K562 (cell line): Measurements from ENCODE around the gene AQP9. TPM values are rescaled to one million over a fixed set of nuclear protein-coding genes. Genes with fewer than 3 reads are reported as not detected.

Experiments
- ADNP ChIP-seq: fragments of 200-800 bp; sonication (Bioruptor generic); IDR thresholded peaks from 2 replicates; pipeline ENCODE4 v1.6.1; 2016; ENCODE audit warnings: missing genetic modification characterization, missing compliant biosample characterization
- CBFA2T2 ChIP-seq: fragments of 450-650 bp; conservative IDR thresholded peaks from 2 replicates; pipeline ENCODE4 v1.6.1; 2017; ENCODE audit warnings: mild to moderate bottlenecking
- EHMT2 ChIP-seq: fragments of 450-650 bp; IDR thresholded peaks from 2 replicates; pipeline ENCODE4 v1.6.1; 2018; ENCODE audit warnings: antibody characterized with exemption
- ETS2 ChIP-seq: IDR thresholded peaks from 2 replicates; pipeline ENCODE4 v1.6.1; 2016; ENCODE audit warnings: borderline replicate concordance, missing genetic modification characterization, mild to moderate bottlenecking, moderate library complexity, missing compliant biosample characterization; ENCODE audit not compliant: poor library complexity, severe bottlenecking
- GABPA ChIP-seq: fragments of 200-800 bp; sonication (Bioruptor generic); conservative IDR thresholded peaks from 2 replicates; pipeline ENCODE4 v1.6.1; 2016; ENCODE audit warnings: low read depth, missing genetic modification characterization, missing compliant biosample characterization
- GABPB2 ChIP-seq: fragments of 250-450 bp; sonication (Bioruptor Pico); conservative IDR thresholded peaks from 2 replicates; pipeline ENCODE4 v1.5.1; 2021; ENCODE audit warnings: mild to moderate bottlenecking
- HDAC1 ChIP-seq, 2 experiments: fragments of 450-650 bp; IDR thresholded peaks; 2 replicates each; pipeline ENCODE4 v1.6.1; 2016 to 2017; ENCODE audit warnings: inconsistent platforms in 1 of 2, mild to moderate bottlenecking in 1 of 2, moderate library complexity in 1 of 2
- HMG20A ChIP-seq: fragments of 450-650 bp; formaldehyde crosslinking; conservative IDR thresholded peaks from 2 replicates; pipeline ENCODE4 v1.4.0; 2020; ENCODE audit warnings: mild to moderate bottlenecking, mixed read lengths
- IRF2 ChIP-seq: sonication (generic); formaldehyde crosslinking; IDR thresholded peaks from 2 replicates; pipeline ENCODE4 v1.8.1; 2022; ENCODE audit warnings: mild to moderate bottlenecking, missing genetic modification reagents
- IRF9 ChIP-seq: fragments of 450-650 bp; IDR thresholded peaks from 2 replicates; pipeline ENCODE4 v1.6.1; 2016; ENCODE audit warnings: missing biosample characterization, missing genetic modification characterization
- NFATC3 ChIP-seq: fragments of 450-650 bp; IDR thresholded peaks from 2 replicates; pipeline ENCODE4 v1.6.1; 2017; ENCODE audit warnings: mild to moderate bottlenecking
- NR4A1 ChIP-seq, 2 experiments: fragments of 250-450 bp in 1 of 2; fragments of 450-650 bp in 1 of 2; sonication (Bioruptor Pico) in 1 of 2; IDR thresholded peaks; 2 replicates each; pipeline versions ENCODE4 v1.4.0 to v1.6.1; 2016 to 2020; ENCODE audit warnings: mild to moderate bottlenecking in 2 of 2, missing compliant biosample characterization in 1 of 2, missing genetic modification characterization in 1 of 2, moderate library complexity in 1 of 2
- POLR2AphosphoS5 ChIP-seq: IDR thresholded peaks from 2 replicates; pipeline ENCODE4 v1.6.1; 2011; ENCODE audit warnings: mild to moderate bottlenecking, low read depth, low read length, moderate library complexity; ENCODE audit not compliant: control insufficient read depth, insufficient read depth
- PTTG1 ChIP-seq: fragments of 450-650 bp; IDR thresholded peaks from 2 replicates; pipeline ENCODE4 v1.6.1; 2016; ENCODE audit warnings: low read depth, mild to moderate bottlenecking, missing genetic modification characterization, missing compliant biosample characterization
- SIN3B ChIP-seq: fragments of 450-650 bp; IDR thresholded peaks from 2 replicates; pipeline ENCODE4 v1.6.1; 2017; ENCODE audit warnings: low read depth, mild to moderate bottlenecking, moderate library complexity
- TEAD4 ChIP-seq, 2 experiments: sonication (generic) in 1 of 2; formaldehyde crosslinking in 1 of 2; IDR thresholded peaks; 2 replicates each; pipeline versions ENCODE4 v1.6.1 to v1.8.0; 2012 to 2022; ENCODE audit warnings: borderline replicate concordance in 1 of 2, inconsistent platforms in 1 of 2, low read length in 1 of 2, mild to moderate bottlenecking in 1 of 2, missing genetic modification reagents in 1 of 2
- U2AF1 ChIP-seq: fragments of 200-400 bp; formaldehyde crosslinking; optimal IDR thresholded peaks from 2 replicates; pipeline ENCODE3; 2017; ENCODE audit warnings: mild to moderate bottlenecking, low read depth, low read length, moderate library complexity
- ZFX ChIP-seq: sonication (generic); formaldehyde crosslinking; IDR thresholded peaks from 2 replicates; pipeline ENCODE4 v1.8.0; 2022; ENCODE audit warnings: mild to moderate bottlenecking, missing genetic modification reagents, moderate library complexity
- ZNF12 ChIP-seq: sonication (generic); formaldehyde crosslinking; IDR thresholded peaks from 2 replicates; pipeline ENCODE4 v1.4.0; 2020; ENCODE audit warnings: mild to moderate bottlenecking, missing genetic modification reagents
- ZNF146 ChIP-seq: IDR thresholded peaks from one replicate; pipeline ENCODE4 v1.6.1; 2018; ENCODE audit warnings: missing compliant biosample characterization; ENCODE audit not compliant: unreplicated experiment
- ZNF165 ChIP-seq: fragments of 250-450 bp; sonication (Bioruptor Pico); IDR thresholded peaks from 2 replicates; pipeline ENCODE4 v1.4.0; 2020; ENCODE audit warnings: borderline replicate concordance
- polyA plus RNA-seq, 8 experiments: library from polyadenylated mRNA; depleted of rRNA in 4 of 8; stranded (reverse) in 5 of 8; unstranded in 3 of 8; fragments of >200 nt; fragmentation: Nextera tagmentation in 2 of 8; fragmentation: Illumina TruSeq in 1 of 8; extraction: Ambion mirVana in 2 of 8; extraction: Trizol in 1 of 8; gene quantifications; 2 replicates each; pipeline versions ENCODE4 v1.2.1 to v1.2.3, GENCODE V29; 2011 to 2014; ENCODE audit warnings: inconsistent platforms in 1 of 8, missing spikeins in 1 of 8
- total RNA-seq, 7 experiments: library from RNA; depleted of rRNA in 6 of 7; stranded (reverse); fragments of >200 nt in 6 of 7; fragmentation: Illumina TruSeq in 2 of 7; extraction: Trizol in 2 of 7; gene quantifications; 2 replicates each; pipeline versions ENCODE4 v1.2.1 to v1.2.3, GENCODE V29; 2011 to 2021; ENCODE audit warnings: low replicate concordance in 1 of 7
- TF ChIP-seq, protein P1 (sequence below): fragments of 450-650 bp; IDR thresholded peaks from 2 replicates; pipeline ENCODE4 v1.6.1; 2017; ENCODE audit warnings: antibody characterized with exemption, mild to moderate bottlenecking
- TF ChIP-seq, protein P2 (sequence below): fragments of 250-450 bp; sonication (Bioruptor Pico); IDR thresholded peaks from 2 replicates; pipeline ENCODE4 v1.5.0; 2021

The AQP9 gene
- total and polyA plus RNA-seq, 9 of the 15 experiments (the other 6 are each of a cell fraction or from before 2014, with no cell fraction given), result 0.04 to 0.33 (median 0.07) TPM; not detected in 4

DNA sequence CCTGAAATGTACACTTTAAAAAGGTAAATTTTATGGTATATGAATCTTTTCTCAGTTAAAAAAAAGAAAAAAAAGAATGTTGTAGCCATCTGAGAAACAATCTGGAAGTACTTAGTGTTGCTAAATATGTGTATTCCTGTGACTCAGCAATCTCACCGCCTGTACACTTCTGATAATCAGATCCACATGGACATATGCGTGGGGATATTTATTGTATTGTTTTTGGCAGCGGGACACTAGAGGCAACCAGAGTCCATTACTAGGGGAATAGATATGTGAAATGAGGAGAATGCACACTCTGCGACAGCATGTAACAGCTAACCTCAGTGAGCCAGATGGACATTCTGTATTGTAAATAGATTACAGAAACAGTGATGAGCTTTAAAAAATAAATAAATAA is 65.4 kb downstream of the AQP9 start (continued):
- no peak for TF ChIP-seq ETS2 (tag)
- no peak for TF ChIP-seq PTTG1 (tag)
- TF ChIP-seq HMG20A, result no peak
- no peak for TF ChIP-seq ZNF146 (CRISPR knock-in tag)
- TF ChIP-seq, protein P1, sequence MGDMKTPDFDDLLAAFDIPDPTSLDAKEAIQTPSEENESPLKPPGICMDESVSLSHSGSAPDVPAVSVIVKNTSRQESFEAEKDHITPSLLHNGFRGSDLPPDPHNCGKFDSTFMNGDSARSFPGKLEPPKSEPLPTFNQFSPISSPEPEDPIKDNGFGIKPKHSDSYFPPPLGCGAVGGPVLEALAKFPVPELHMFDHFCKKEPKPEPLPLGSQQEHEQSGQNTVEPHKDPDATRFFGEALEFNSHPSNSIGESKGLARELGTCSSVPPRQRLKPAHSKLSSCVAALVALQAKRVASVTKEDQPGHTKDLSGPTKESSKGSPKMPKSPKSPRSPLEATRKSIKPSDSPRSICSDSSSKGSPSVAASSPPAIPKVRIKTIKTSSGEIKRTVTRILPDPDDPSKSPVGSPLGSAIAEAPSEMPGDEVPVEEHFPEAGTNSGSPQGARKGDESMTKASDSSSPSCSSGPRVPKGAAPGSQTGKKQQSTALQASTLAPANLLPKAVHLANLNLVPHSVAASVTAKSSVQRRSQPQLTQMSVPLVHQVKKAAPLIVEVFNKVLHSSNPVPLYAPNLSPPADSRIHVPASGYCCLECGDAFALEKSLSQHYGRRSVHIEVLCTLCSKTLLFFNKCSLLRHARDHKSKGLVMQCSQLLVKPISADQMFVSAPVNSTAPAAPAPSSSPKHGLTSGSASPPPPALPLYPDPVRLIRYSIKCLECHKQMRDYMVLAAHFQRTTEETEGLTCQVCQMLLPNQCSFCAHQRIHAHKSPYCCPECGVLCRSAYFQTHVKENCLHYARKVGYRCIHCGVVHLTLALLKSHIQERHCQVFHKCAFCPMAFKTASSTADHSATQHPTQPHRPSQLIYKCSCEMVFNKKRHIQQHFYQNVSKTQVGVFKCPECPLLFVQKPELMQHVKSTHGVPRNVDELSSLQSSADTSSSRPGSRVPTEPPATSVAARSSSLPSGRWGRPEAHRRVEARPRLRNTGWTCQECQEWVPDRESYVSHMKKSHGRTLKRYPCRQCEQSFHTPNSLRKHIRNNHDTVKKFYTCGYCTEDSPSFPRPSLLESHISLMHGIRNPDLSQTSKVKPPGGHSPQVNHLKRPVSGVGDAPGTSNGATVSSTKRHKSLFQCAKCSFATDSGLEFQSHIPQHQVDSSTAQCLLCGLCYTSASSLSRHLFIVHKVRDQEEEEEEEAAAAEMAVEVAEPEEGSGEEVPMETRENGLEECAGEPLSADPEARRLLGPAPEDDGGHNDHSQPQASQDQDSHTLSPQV, result no peak
- TF ChIP-seq POLR2AphosphoS5, result peak; percentile 84
- peak; percentile 62; the same call in 1 of the 2 replicates for TF ChIP-seq ADNP (tag)
- TF ChIP-seq ZNF165 (CRISPR knock-in tag), result no peak
- no peak for TF ChIP-seq ZNF12 (CRISPR knock-in tag)
- no peak for TF ChIP-seq U2AF1
- peak; percentile 95 for TF ChIP-seq TEAD4 (IDR thresholded peaks at IDR 0.05; ENCODE audit: low read length)
- TF ChIP-seq TEAD4 (CRISPR knock-in tag; IDR thresholded peaks at IDR 0.05; ENCODE audit: borderline replicate concordance), result no peak
- TF ChIP-seq IRF9 (tag), result no peak
- TF ChIP-seq, protein P2, sequence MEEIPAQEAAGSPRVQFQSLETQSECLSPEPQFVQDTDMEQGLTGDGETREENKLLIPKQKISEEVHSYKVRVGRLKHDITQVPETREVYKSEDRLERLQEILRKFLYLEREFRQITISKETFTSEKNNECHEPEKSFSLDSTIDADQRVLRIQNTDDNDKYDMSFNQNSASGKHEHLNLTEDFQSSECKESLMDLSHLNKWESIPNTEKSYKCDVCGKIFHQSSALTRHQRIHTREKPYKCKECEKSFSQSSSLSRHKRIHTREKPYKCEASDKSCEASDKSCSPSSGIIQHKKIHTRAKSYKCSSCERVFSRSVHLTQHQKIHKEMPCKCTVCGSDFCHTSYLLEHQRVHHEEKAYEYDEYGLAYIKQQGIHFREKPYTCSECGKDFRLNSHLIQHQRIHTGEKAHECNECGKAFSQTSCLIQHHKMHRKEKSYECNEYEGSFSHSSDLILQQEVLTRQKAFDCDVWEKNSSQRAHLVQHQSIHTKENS (CRISPR knock-in tag), result no peak
- no peak for TF ChIP-seq GABPB2 (CRISPR knock-in tag)
- TF ChIP-seq NR4A1 (CRISPR knock-in tag; IDR thresholded peaks at IDR 0.05), result no peak
- TF ChIP-seq NR4A1 (tag; IDR thresholded peaks at IDR 0.05), result no peak
- no peak for TF ChIP-seq IRF2 (CRISPR knock-in tag)
- no peak for TF ChIP-seq ZFX
- TF ChIP-seq GABPA, result no peak
- no peak for TF ChIP-seq NFATC3
- no peak for TF ChIP-seq SIN3B
- peak; percentile 90 for TF ChIP-seq CBFA2T2
- no peak for TF ChIP-seq EHMT2
- peak in 1 of 2 experiments; percentile 78; a peak in 2 of 4 replicates for TF ChIP-seq HDAC1 (IDR thresholded peaks at IDR 0.05)
